Activated CD8-positive, alpha-beta memory T cell treated with anti-CD3 and anti-CD28 coated beads, Interleukin-2, amount 50 U/mL, for 24 hours (primary cell): ENCODE results near the gene BCAS4.

Experiments
- DNase-seq: peaks from one replicate; pipeline ENCODE4 v3.0.0-alpha.2; 2020; ENCODE audit errors: extremely low read depth

The BCAS4 gene

GRCh38 chr20:50823319-50823718, 28.5 kb downstream of the BCAS4 start:
- no peak for DNase-seq

GRCh38 chr20:50824137-50824536, 29.3 kb downstream of the BCAS4 start:
- no peak for DNase-seq

GRCh38 chr20:50826121-50826520, 31.3 kb downstream of the BCAS4 start:
- no peak for DNase-seq

- DNase-seq = no peak
Observed at GRCh38 chr20:50828363-50829136, 33.7 kb downstream of the BCAS4 start.

GRCh38 chr20:50831622-50832021, 36.8 kb downstream of the BCAS4 start:
- no peak for DNase-seq

GRCh38 chr20:50834599-50835005, 39.7 kb downstream of the BCAS4 start:
- DNase-seq = no peak

GRCh38 chr20:50837532-50838321, 42.9 kb downstream of the BCAS4 start:
- DNase-seq = no peak

GRCh38 chr20:50838322-50838625, 43.4 kb downstream of the BCAS4 start:
- no peak for DNase-seq

- DNase-seq = no peak
Observed at GRCh38 chr20:50838707-50839385, 44.0 kb downstream of the BCAS4 start.

GRCh38 chr20:50842821-50843220, 48.0 kb downstream of the BCAS4 start:
- DNase-seq = no peak

GRCh38 chr20:50843331-50844276, 48.7 kb downstream of the BCAS4 start:
- no peak for DNase-seq

GRCh38 chr20:50844430-50845100, 49.7 kb downstream of the BCAS4 start:
- peak; percentile 42 for DNase-seq

GRCh38 chr20:50845566-50846215, 50.8 kb downstream of the BCAS4 start:
- DNase-seq = no peak

GRCh38 chr20:50848341-50848808, 53.5 kb downstream of the BCAS4 start:
- no peak for DNase-seq

- no peak for DNase-seq
Observed at GRCh38 chr20:50848846-50849673, 54.2 kb downstream of the BCAS4 start.

- no peak for DNase-seq
Observed at GRCh38 chr20:50850721-50851286, 55.9 kb downstream of the BCAS4 start.

- no peak for DNase-seq
Observed at GRCh38 chr20:50852085-50852484, 57.2 kb downstream of the BCAS4 start.

GRCh38 chr20:50854506-50855249, 59.8 kb downstream of the BCAS4 start:
- no peak for DNase-seq
